ENCODE measurements around the gene MEGF6.

The MEGF6 gene

GRCh38 chr1:3474421-3474820 is 136.9 kb downstream of the MEGF6 start:
- DNase-seq, result no peak
- Histone ChIP-seq H3K36me3 (peaks cover 31% of the 10 kb centered on the region), H3K9me3 (ENCODE audit: severe bottlenecking) (no peaks in the 10 kb centered on the region), H3K27ac (no peak overlapping the region), H3K27me3 (ENCODE audit: insufficient read depth, low read depth, severe bottlenecking) (no peaks in the 10 kb centered on the region), H3K4me3 (ENCODE audit: low read depth, low read length) (no peak overlapping the region)
- no peak for TF ChIP-seq CTCF (IDR thresholded peaks at IDR 0.05; ENCODE audit: low read depth, low read length)

DNA sequence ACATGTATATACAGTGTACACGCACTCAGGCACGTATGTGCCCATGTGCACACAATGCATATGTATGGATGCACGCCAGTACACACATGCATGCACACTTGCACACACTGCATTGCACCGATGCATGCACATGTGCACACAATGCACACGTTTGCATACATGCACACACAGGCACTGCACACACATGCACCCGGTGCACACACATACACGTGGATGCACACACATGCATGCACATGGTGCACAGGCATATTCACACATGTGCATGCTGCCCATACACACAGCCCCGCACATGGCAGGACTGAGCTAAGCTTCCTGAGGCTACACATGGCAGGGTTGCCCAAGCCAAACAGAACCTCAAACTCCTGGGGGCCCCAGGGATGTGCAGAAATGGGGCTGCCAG is 137.3 kb downstream of the MEGF6 start:
- TF ChIP-seq CTCF (IDR thresholded peaks at IDR 0.05; ENCODE audit: low read depth, low read length), result no peak
- no peak overlapping the region for H3K4me3 ChIP-seq (ENCODE audit: low read depth, low read length)
- H3K9me3 ChIP-seq (ENCODE audit: severe bottlenecking), result no peaks in the 10 kb centered on the region
- no peak overlapping the region for H3K27ac ChIP-seq
- H3K27me3 ChIP-seq (ENCODE audit: insufficient read depth, low read depth, severe bottlenecking), result no peaks in the 10 kb centered on the region
- no peak for DNase-seq
- peaks cover 35% of the 10 kb centered on the region for H3K36me3 ChIP-seq

DNA sequence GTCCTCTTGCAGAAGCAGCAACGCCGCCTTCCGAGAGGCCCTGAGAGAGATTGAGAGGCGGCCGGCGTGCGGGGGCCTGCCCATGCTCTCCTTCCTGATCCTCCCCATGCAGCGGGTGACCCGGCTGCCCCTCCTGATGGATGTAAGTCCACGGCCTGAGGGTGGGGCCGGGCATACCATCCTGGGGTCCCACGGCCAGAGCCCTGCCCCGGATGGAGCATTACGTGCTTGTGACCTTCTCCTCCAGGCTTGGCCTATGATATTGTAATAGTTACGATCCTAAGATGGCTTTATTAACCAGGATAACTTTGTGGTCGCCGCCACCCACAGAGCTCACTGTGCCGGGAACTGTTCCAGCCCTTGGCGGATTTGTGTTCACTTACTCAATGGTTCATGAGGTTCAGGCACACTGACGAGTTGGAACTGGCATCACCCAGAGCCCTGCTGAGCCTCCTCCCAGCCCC is 137.9 kb downstream of the MEGF6 start:
- Histone ChIP-seq H3K36me3 (peaks cover 35% of the 10 kb centered on the region), H3K27ac (no peak overlapping the region), H3K9me3 (ENCODE audit: severe bottlenecking) (no peaks in the 10 kb centered on the region), H3K27me3 (ENCODE audit: insufficient read depth, low read depth, severe bottlenecking) (no peaks in the 10 kb centered on the region), H3K4me3 (ENCODE audit: low read depth, low read length) (no peak overlapping the region)
- DNase-seq, result no peak
- TF ChIP-seq CTCF (IDR thresholded peaks at IDR 0.05; ENCODE audit: low read depth, low read length), result no peak

DNA sequence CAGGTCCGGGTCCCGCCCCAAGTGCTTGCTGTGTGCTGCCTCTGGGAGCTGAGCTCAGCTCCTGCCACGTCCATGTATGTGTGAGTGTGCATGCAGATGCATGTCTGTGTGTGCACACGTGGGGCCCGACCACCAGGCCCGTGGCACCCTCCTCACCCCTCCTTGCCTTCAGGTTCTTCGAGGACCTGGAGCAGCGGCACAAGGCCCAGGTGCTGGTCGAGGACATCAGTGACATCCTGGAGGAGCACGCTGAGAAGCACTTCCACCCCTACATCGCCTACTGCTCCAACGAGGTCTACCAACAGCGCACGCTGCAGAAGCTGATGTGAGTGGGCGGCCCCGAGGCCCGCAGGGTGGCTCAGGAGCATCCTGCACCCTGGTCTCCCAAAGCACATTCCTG is 138.4 kb downstream of the MEGF6 start:
- DNase-seq, result no peak
- Histone ChIP-seq H3K27me3 (ENCODE audit: insufficient read depth, low read depth, severe bottlenecking) (no peaks in the 10 kb centered on the region), H3K36me3 (peaks cover 33% of the 10 kb centered on the region), H3K9me3 (ENCODE audit: severe bottlenecking) (no peaks in the 10 kb centered on the region), H3K27ac (no peak overlapping the region), H3K4me3 (ENCODE audit: low read depth, low read length) (no peak overlapping the region)
- no peak for TF ChIP-seq CTCF (IDR thresholded peaks at IDR 0.05; ENCODE audit: low read depth, low read length)

DNA sequence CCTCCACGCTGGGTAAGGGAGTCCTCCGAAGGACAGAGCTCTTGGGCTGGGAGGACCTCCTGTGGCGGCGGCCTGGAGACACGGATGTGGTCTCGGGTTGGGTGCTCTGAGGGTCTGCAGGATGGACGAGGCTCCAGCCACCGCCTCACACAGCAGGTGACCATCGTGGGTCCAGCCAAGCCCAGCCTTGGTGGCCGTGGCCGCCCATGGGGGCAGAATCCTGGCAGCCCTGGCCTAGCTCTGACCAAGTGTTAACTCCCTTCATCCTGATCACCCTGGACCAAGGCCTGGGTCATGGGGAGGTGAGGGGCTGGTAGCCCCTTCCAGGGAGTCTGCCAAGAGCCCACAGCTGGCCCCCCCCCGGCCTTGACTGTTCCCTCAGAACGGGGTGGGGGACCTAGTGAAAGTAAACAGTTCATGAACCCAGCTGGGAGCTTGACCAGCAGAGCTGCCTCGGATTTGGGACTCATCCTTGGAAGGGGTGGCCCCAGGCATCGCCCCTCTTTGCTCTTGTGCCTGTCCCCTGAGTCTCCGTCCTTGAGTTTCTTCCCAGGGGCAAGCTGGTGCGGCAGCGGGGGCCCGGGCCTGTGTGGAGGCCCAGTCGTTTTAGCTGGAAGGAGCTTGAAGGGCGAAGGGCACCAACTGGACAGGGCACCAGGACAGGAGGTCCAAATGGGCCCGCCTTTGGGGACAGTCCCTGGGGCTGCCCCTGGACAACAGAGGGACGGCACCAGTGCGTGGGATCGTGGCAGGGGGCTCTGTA is 139.0 kb downstream of the MEGF6 start:
- H3K36me3 ChIP-seq, result peaks cover 30% of the 10 kb centered on the region
- H3K4me3 ChIP-seq (ENCODE audit: low read depth, low read length), result peak overlapping the region; percentile 20; the same call in 1 of the 2 replicates
- no peaks in the 10 kb centered on the region for H3K9me3 ChIP-seq (ENCODE audit: severe bottlenecking)
- no peak for TF ChIP-seq CTCF (IDR thresholded peaks at IDR 0.05; ENCODE audit: low read depth, low read length)
- no peak for DNase-seq
- H3K27ac ChIP-seq, result peak overlapping the region; percentile 92
- no peaks in the 10 kb centered on the region for H3K27me3 ChIP-seq (ENCODE audit: insufficient read depth, low read depth, severe bottlenecking)

All from WERI-Rb-1 (cell line).